Liver (tissue), 9 donors: Measurements from ENCODE around the gene C9orf57. TPM values are rescaled to one million over a fixed set of nuclear protein-coding genes. Genes with fewer than 3 reads are reported as not detected.

ENCODE experiments used
- DNase-seq: peaks from one replicate; pipeline ENCODE4 v3.0.0-alpha.2; 2017; ENCODE audit warnings: low spot score
- H3K27ac ChIP-seq, 2 donors: one replicate each; pipeline ENCODE4 v1.7.0; 2013; ENCODE audit warnings: inconsistent platforms in 2 of 2, low read length in 2 of 2, control low read depth in 1 of 2, low read depth in 1 of 2, mild to moderate bottlenecking in 1 of 2
- H3K27me3 ChIP-seq, 4 donors: one replicate each; pipeline versions ENCODE4 v1.6.1 to v1.7.0; 2013; ENCODE audit warnings: low read length in 3 of 4, inconsistent platforms in 1 of 4, mild to moderate bottlenecking in 1 of 4, moderate library complexity in 1 of 4; ENCODE audit not compliant: control insufficient read depth in 4 of 4, insufficient read depth in 4 of 4
- H3K36me3 ChIP-seq, 4 donors: one replicate each; pipeline versions ENCODE4 v1.6.1 to v1.7.0; 2013; ENCODE audit warnings: low read length in 3 of 4, mild to moderate bottlenecking in 3 of 4, low read depth in 1 of 4, moderate library complexity in 1 of 4; ENCODE audit not compliant: control insufficient read depth in 4 of 4, insufficient read depth in 3 of 4
- H3K4me1 ChIP-seq, 4 donors: one replicate each; pipeline versions ENCODE4 v1.6.1 to v1.7.0; 2013; ENCODE audit warnings: low read length in 3 of 4, mild to moderate bottlenecking in 3 of 4, moderate library complexity in 1 of 4; ENCODE audit not compliant: control insufficient read depth in 4 of 4, insufficient read depth in 4 of 4
- H3K4me3 ChIP-seq, 3 donors: one replicate each; pipeline versions ENCODE4 v1.6.1 to v1.7.0; 2013; ENCODE audit warnings: low read length in 3 of 3, control low read depth in 1 of 3, low read depth in 1 of 3, mild to moderate bottlenecking in 1 of 3
- H3K9ac ChIP-seq, 2 donors: one replicate each; pipeline ENCODE4 v1.7.0; 2013; ENCODE audit warnings: low read length in 2 of 2, mild to moderate bottlenecking in 2 of 2, moderate library complexity in 2 of 2, control low read depth in 1 of 2, low read depth in 1 of 2
- H3K9me3 ChIP-seq, 4 donors: one replicate each; pipeline versions ENCODE4 v1.6.1 to v1.7.0; 2013; ENCODE audit warnings: low read length in 3 of 4; ENCODE audit not compliant: control insufficient read depth in 4 of 4
- EGR1 ChIP-seq, 2 donors: IDR thresholded peaks; 2 replicates each; pipeline ENCODE4 v1.6.1; 2016 to 2018; ENCODE audit warnings: antibody characterized with exemption in 2 of 2, low read depth in 2 of 2
- FOXA1 ChIP-seq: IDR thresholded peaks from 2 replicates; pipeline ENCODE4 v1.6.1; 2016; ENCODE audit warnings: antibody characterized with exemption
- FOXA2 ChIP-seq: IDR thresholded peaks from 2 replicates; pipeline ENCODE4 v1.6.1; 2016; ENCODE audit warnings: antibody characterized with exemption
- GABPA ChIP-seq, 2 donors: IDR thresholded peaks in 1 of 2; conservative IDR thresholded peaks in 1 of 2; 2 replicates each; pipeline ENCODE4 v1.6.1; 2016; ENCODE audit warnings: antibody characterized with exemption in 2 of 2, mild to moderate bottlenecking in 1 of 2, moderate library complexity in 1 of 2
- HNF4G ChIP-seq: IDR thresholded peaks from 2 replicates; pipeline ENCODE4 v1.6.1; 2016; ENCODE audit warnings: antibody characterized with exemption
- JUND ChIP-seq, 2 donors: IDR thresholded peaks; 2 replicates each; pipeline ENCODE4 v1.6.1; 2016; ENCODE audit warnings: antibody characterized with exemption in 2 of 2
- RAD21 ChIP-seq, 2 donors: IDR thresholded peaks; 2 replicates each; pipeline ENCODE4 v1.6.1; 2016; ENCODE audit warnings: antibody characterized with exemption in 2 of 2, mild to moderate bottlenecking in 2 of 2
- RXRA ChIP-seq, 2 donors: IDR thresholded peaks; 2 replicates each; pipeline ENCODE4 v1.6.1; 2017 to 2018; ENCODE audit warnings: antibody characterized with exemption in 2 of 2, mild to moderate bottlenecking in 1 of 2
- SP1 ChIP-seq: IDR thresholded peaks from 2 replicates; pipeline ENCODE4 v1.6.1; 2018; ENCODE audit warnings: antibody characterized with exemption, mild to moderate bottlenecking
- TAF1 ChIP-seq: conservative IDR thresholded peaks from 2 replicates; pipeline ENCODE4 v1.6.1; 2016; ENCODE audit warnings: antibody characterized with exemption, mild to moderate bottlenecking
- YY1 ChIP-seq: IDR thresholded peaks from 2 replicates; pipeline ENCODE4 v1.6.1; 2016; ENCODE audit warnings: antibody characterized with exemption, mild to moderate bottlenecking
- WGBS: extraction: QIAGEN DNeasy Blood & Tissue Kit; methylation state at CpG from one replicate; pipeline ENCODE4 v1.1.7; 2013; 5-methylcytosine and 5-hydroxymethylcytosine counted together
- polyA plus RNA-seq, 2 donors: library from polyadenylated mRNA; stranded (reverse) in 1 of 2; unstranded in 1 of 2; fragments of 200-250 nt in 1 of 2; fragments of >200 nt in 1 of 2; fragmentation: Nextera tagmentation in 1 of 2; extraction: Ambion mirVana in 1 of 2; gene quantifications; one replicate each; pipeline versions ENCODE4 v1.2.1 to v1.2.3, GENCODE V29; 2013 to 2015
- total RNA-seq, 2 donors: library from RNA; depleted of rRNA; stranded (reverse); fragments of >200 nt; gene quantifications; one replicate each; pipeline ENCODE4 v1.2.3, GENCODE V29; 2014
- TF ChIP-seq, protein P1 (sequence below): fragments of 150-350 bp; IDR thresholded peaks from 2 replicates; pipeline ENCODE4 v1.5.1; 2017; ENCODE audit warnings: improper control_type of control experiment, low read depth, low read length; ENCODE audit not compliant: missing input control
- TF ChIP-seq, protein P2 (sequence below): IDR thresholded peaks from 2 replicates; pipeline ENCODE4 v1.6.1; 2016; ENCODE audit warnings: antibody characterized with exemption
- TF ChIP-seq, protein P3 (sequence below): IDR thresholded peaks from 2 replicates; pipeline ENCODE4 v1.6.1; 2016; ENCODE audit warnings: antibody characterized with exemption
- TF ChIP-seq, protein P4 (sequence below): IDR thresholded peaks from 2 replicates; pipeline ENCODE4 v1.6.1; 2016; ENCODE audit warnings: antibody characterized with exemption, mild to moderate bottlenecking
- TF ChIP-seq, protein P5 (sequence below): IDR thresholded peaks from 2 replicates; pipeline ENCODE4 v1.6.1; 2016; ENCODE audit warnings: antibody characterized with exemption
- donor health status: healthy.
- donor health status: healthy.
- donor health status: healthy.
- donor health status: healthy.
- donor health status: healthy.

The C9orf57 gene
- total and polyA plus RNA-seq, 4 donors = not detected

DNA sequence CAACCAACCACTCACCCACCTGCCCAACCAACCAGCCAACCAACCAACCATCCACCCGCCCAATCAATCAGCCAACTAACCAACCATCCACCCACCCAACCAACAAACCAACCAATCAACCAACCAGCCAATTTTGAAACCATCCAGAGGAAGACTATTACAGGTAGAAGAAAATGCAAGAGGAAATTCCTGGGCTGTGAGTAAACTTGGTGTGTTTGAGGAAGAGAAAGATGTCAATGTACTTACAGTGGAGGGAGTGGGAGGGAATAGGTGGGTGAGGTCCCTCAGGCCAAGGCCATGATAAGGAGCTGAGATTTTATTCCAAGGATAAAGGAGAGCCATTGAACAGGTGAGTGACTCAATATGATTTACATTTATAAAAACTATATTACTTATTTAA, 30.4 kb downstream of the C9orf57 start:
- Histone ChIP-seq H3K27ac (no peak overlapping the region), H3K36me3 (no peaks in the 10 kb centered on the region), H3K9me3 (no peaks in the 10 kb centered on the region), H3K4me1 (no peaks in the 10 kb centered on the region), H3K9ac (no peak overlapping the region), H3K4me3 (no peak overlapping the region), H3K27me3 (no peaks in the 10 kb centered on the region)
- TF ChIP-seq RAD21 (IDR thresholded peaks at IDR 0.05) = no peak
- no peak for TF ChIP-seq FOXA1
- TF ChIP-seq, protein P1, sequence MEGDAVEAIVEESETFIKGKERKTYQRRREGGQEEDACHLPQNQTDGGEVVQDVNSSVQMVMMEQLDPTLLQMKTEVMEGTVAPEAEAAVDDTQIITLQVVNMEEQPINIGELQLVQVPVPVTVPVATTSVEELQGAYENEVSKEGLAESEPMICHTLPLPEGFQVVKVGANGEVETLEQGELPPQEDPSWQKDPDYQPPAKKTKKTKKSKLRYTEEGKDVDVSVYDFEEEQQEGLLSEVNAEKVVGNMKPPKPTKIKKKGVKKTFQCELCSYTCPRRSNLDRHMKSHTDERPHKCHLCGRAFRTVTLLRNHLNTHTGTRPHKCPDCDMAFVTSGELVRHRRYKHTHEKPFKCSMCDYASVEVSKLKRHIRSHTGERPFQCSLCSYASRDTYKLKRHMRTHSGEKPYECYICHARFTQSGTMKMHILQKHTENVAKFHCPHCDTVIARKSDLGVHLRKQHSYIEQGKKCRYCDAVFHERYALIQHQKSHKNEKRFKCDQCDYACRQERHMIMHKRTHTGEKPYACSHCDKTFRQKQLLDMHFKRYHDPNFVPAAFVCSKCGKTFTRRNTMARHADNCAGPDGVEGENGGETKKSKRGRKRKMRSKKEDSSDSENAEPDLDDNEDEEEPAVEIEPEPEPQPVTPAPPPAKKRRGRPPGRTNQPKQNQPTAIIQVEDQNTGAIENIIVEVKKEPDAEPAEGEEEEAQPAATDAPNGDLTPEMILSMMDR = no peak
- no peak for TF ChIP-seq TAF1
- DNase-seq = no peak
- 91% methylated on average over 1 of the region's 1 CpG for WGBS

DNA sequence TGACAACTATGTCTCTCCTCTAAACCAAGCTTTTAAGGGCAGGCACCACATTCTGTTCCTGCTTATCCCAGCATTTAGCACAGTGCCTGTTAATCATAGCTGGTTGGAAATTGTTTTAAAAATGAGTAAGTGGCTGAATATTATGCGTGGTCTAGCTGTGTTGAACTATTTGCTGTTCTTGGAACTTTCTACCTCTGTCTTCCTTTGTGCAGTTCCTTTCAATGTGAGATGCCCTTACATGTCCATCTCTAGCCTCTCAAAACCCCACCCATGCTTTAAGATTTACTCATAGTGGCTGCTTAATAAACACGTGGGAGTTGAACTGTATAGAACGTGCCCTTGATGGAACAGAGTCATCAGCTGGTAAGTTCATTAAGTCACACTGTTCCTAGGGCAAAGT, 34.5 kb downstream of the C9orf57 start:
- H3K27ac ChIP-seq = no peak overlapping the region
- H3K9me3 ChIP-seq = no peaks in the 10 kb centered on the region
- no peak overlapping the region for H3K4me3 ChIP-seq
- no peak for TF ChIP-seq SP1
- no peak for TF ChIP-seq RAD21 (IDR thresholded peaks at IDR 0.05)
- TF ChIP-seq HNF4G = no peak
- TF ChIP-seq GABPA (IDR thresholded peaks at IDR 0.05 in 1 of 2, conservative IDR thresholded peaks at IDR 0.05 in 1 of 2) = no peak
- no peak for TF ChIP-seq RXRA (IDR thresholded peaks at IDR 0.05)
- no peak for TF ChIP-seq TAF1
- TF ChIP-seq, protein P2, sequence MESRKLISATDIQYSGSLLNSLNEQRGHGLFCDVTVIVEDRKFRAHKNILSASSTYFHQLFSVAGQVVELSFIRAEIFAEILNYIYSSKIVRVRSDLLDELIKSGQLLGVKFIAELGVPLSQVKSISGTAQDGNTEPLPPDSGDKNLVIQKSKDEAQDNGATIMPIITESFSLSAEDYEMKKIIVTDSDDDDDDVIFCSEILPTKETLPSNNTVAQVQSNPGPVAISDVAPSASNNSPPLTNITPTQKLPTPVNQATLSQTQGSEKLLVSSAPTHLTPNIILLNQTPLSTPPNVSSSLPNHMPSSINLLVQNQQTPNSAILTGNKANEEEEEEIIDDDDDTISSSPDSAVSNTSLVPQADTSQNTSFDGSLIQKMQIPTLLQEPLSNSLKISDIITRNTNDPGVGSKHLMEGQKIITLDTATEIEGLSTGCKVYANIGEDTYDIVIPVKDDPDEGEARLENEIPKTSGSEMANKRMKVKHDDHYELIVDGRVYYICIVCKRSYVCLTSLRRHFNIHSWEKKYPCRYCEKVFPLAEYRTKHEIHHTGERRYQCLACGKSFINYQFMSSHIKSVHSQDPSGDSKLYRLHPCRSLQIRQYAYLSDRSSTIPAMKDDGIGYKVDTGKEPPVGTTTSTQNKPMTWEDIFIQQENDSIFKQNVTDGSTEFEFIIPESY = no peak
- no peak for TF ChIP-seq FOXA2
- no peaks in the 10 kb centered on the region for H3K36me3 ChIP-seq
- 64% methylated on average over 3 of the region's 3 CpGs for WGBS
- no peak for DNase-seq
- no peaks in the 10 kb centered on the region for H3K27me3 ChIP-seq
- no peaks in the 10 kb centered on the region for H3K4me1 ChIP-seq
- no peak overlapping the region for H3K9ac ChIP-seq

DNA sequence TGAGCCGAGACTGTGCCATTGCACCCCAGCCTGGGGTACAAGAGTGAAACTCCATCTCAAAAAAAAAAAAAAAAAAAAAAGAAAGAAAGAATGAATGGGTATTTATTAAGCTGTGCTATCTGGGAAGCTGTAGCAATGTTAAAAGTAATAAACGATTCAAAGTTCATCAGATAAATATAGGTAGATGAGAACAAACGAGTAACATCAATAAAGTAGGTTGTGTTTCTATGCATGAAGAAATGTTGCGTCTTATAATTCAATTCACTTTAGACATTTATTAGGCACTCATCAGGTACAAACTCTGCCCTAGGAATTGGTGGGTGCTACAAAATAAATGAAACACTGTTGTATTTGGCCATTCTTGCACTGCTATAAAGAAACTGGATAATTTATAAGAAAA, 36.8 kb downstream of the C9orf57 start:
- DNase-seq = no peak
- H3K4me1 ChIP-seq = no peaks in the 10 kb centered on the region
- no peak overlapping the region for H3K4me3 ChIP-seq
- no peaks in the 10 kb centered on the region for H3K9me3 ChIP-seq
- TF ChIP-seq, protein P3, sequence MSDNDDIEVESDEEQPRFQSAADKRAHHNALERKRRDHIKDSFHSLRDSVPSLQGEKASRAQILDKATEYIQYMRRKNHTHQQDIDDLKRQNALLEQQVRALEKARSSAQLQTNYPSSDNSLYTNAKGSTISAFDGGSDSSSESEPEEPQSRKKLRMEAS = no peak
- TF ChIP-seq YY1 = no peak
- TF ChIP-seq, protein P4, sequence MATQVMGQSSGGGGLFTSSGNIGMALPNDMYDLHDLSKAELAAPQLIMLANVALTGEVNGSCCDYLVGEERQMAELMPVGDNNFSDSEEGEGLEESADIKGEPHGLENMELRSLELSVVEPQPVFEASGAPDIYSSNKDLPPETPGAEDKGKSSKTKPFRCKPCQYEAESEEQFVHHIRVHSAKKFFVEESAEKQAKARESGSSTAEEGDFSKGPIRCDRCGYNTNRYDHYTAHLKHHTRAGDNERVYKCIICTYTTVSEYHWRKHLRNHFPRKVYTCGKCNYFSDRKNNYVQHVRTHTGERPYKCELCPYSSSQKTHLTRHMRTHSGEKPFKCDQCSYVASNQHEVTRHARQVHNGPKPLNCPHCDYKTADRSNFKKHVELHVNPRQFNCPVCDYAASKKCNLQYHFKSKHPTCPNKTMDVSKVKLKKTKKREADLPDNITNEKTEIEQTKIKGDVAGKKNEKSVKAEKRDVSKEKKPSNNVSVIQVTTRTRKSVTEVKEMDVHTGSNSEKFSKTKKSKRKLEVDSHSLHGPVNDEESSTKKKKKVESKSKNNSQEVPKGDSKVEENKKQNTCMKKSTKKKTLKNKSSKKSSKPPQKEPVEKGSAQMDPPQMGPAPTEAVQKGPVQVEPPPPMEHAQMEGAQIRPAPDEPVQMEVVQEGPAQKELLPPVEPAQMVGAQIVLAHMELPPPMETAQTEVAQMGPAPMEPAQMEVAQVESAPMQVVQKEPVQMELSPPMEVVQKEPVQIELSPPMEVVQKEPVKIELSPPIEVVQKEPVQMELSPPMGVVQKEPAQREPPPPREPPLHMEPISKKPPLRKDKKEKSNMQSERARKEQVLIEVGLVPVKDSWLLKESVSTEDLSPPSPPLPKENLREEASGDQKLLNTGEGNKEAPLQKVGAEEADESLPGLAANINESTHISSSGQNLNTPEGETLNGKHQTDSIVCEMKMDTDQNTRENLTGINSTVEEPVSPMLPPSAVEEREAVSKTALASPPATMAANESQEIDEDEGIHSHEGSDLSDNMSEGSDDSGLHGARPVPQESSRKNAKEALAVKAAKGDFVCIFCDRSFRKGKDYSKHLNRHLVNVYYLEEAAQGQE = no peak
- TF ChIP-seq, protein P5, sequence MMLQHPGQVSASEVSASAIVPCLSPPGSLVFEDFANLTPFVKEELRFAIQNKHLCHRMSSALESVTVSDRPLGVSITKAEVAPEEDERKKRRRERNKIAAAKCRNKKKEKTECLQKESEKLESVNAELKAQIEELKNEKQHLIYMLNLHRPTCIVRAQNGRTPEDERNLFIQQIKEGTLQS = no peak
- TF ChIP-seq RXRA (IDR thresholded peaks at IDR 0.05) = no peak
- no peak for TF ChIP-seq RAD21 (IDR thresholded peaks at IDR 0.05)
- TF ChIP-seq TAF1 = no peak
- no peak for TF ChIP-seq GABPA (IDR thresholded peaks at IDR 0.05 in 1 of 2, conservative IDR thresholded peaks at IDR 0.05 in 1 of 2)
- no peak for TF ChIP-seq EGR1 (IDR thresholded peaks at IDR 0.05; ENCODE audit: low read depth in 2 of 2)
- TF ChIP-seq JUND (IDR thresholded peaks at IDR 0.05) = no peak
- TF ChIP-seq HNF4G = no peak
- no peak for TF ChIP-seq SP1
- H3K27me3 ChIP-seq = no peaks in the 10 kb centered on the region
- no peaks in the 10 kb centered on the region for H3K36me3 ChIP-seq
- no peak overlapping the region for H3K27ac ChIP-seq
- WGBS = 91% methylated on average over 4 of the region's 4 CpGs
- no peak overlapping the region for H3K9ac ChIP-seq
